ENCODE measurements around the gene ELOVL3. TPM values are rescaled to one million over a fixed set of nuclear protein-coding genes. Genes with fewer than 3 reads are reported as not detected.

The ELOVL3 gene, protein sequence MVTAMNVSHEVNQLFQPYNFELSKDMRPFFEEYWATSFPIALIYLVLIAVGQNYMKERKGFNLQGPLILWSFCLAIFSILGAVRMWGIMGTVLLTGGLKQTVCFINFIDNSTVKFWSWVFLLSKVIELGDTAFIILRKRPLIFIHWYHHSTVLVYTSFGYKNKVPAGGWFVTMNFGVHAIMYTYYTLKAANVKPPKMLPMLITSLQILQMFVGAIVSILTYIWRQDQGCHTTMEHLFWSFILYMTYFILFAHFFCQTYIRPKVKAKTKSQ
- 0.66 and 0.72 TPM in 2 replicates for total RNA-seq

DNA sequence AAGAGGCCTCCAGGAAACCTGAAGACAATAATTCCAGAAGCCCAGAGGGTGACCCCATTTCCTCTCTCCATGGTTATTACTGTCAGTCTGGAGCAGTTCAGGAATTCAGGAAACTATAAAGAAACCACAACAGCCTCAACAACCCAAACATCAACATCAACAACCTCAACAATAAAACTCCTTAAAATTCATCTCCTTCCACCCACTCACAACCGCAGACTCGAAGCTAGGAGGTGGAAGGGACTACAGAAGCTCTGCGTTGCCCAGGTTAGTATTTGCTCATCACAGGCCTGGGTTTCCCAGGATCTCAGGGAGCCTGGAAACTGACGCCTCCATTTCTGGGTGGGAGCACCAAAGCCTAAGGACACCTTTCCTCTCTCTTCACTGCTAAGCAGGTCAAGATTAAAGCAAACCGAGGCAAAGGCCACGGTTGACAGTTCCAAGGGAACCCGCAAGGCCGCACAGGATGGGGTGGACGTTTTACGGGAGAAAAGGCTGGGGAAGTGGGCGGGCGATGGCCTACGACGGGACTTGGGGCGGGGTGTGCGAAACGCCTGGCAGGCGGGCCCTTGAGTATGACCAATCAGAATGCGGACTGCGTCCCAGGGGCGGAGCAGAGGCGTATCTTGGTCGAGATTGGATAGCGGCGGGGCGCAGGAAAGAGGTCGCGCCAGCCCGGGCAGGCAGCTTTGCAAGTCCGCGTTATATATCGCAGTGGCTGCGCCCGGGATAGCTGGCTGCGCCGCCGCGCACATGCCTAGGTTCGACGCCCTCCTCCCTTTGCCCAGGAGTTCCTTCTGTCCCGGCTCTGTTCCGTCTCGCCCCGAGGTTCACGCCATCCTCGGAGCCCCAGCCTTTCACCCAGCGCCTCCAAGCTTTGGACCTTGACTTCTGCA is at the start of gene ELOVL3:
Gene ELOVL3, plus strand, starts transcription at position 654 of the 896 bp plus-strand sequence. CDS start 250 bp downstream, outside the sequence.

DNA sequence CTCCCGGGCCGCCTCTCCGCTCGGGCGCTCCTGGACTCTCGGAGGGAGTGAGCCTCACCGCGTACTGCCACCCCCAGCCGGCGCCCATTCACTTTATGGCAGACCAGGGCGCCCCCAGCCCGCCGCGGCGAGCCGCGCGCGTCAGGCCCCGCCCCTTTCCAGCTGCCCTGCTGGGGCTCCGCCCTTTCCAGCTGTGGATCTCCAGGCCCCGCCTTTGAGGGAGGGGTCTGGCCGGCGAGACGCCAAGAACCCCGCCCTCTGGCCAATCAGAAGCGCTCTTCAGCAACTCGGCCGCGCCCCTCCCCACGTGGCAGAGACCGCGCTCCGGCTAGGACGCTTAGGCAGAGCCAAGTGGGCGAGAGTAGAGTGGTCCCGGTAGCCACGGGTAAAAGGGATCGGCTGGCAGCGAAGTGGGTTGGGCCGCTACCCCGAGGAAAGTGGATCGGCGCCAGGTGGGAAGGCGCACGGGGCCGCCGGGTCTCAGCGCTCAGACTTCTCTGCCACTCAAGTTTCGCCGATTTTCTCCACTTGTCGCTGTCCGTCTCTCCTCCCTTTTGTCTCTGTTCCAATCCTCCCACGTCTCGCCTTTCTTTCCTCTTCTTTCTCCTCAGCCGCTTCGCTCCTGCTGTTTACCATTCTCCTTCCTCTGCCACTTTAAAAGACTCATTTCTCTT is 15.5 kb downstream of the ELOVL3 start, which contains the start of gene PITX3:
Gene PITX3, minus strand, starts transcription at position 69 of the 674 bp plus-strand sequence. CDS start 9,432 bp downstream, outside the sequence.

DNA sequence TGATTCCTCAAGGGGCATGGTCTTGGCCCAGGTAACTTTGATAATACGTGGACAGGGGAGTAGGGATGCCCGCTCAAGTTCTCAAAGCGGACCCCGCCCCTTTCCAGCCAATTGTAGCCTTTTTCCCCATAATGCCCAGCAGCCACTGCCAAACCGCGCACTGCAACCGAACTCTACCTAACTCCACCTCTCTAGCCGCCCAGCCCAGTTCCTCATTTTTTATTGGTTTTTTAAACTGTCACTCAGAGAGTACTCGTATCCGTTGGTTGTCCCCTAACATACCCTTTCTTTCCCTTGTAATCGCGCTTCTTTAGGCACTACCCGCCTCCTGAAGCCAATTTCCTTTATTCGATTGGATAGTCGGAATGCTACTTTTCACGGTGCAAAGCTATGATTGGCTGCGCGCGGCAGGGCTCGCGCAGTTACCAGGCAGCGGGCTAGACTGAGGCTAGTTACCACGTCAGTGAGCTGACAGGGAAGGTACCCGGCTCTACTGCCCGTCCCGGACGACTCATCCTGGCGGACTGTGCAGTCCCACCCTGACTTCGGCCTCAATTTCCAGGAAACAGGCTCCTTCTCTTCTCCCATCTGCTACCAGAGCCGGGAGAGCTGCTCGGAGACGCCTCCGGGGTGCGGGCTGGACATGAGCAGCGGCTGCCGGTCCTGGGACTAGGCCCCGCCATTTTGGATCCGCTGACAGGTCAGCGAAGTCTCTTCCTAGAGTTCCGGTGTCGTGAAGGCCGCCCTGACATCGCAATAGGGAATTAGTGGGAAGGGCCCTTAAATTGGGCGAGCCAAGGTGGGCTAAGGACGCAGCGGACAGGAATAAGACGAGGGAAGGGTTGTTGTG is 19.2 kb downstream of the ELOVL3 start, which contains the start of gene GBF1:
Gene GBF1, plus strand, starts transcription at position 451 of the 850 bp plus-strand sequence. CDS start 13,407 bp downstream, outside the sequence.

Other genes with a start within 250 kb of the ELOVL3 start
- 9.2 and 10.5 TPM in 2 replicates for gene ARMH3, start 170.1 kb upstream of the ELOVL3 start, total RNA-seq
- 26.9 and 38.9 TPM in 2 replicates for gene HPS6, start 160.9 kb upstream of the ELOVL3 start, total RNA-seq
- 55.8 and 72.9 TPM in 2 replicates for gene LDB1, start 105.9 kb upstream of the ELOVL3 start, total RNA-seq
- 22.1 and 34.4 TPM in 2 replicates for gene PPRC1, start 93.3 kb upstream of the ELOVL3 start, total RNA-seq
- gene NOLC1, start 73.9 kb upstream of the ELOVL3 start, total RNA-seq, result 46.5 and 56.2 TPM in 2 replicates
- gene PITX3, start 15.2 kb downstream of the ELOVL3 start, total RNA-seq, result not detected in 2 replicates
- 46.0 and 74.6 TPM in 2 replicates for gene GBF1, start 19.2 kb downstream of the ELOVL3 start, total RNA-seq
- 30.4 and 45.1 TPM in 2 replicates for gene NFKB2, start 169.4 kb downstream of the ELOVL3 start, total RNA-seq
- 1.1 and 2.3 TPM in 2 replicates for gene PSD, start 192.5 kb downstream of the ELOVL3 start, total RNA-seq
- 5.7 and 15.8 TPM in 2 replicates for gene FBXL15, start 194.5 kb downstream of the ELOVL3 start, total RNA-seq
- 26.9 and 51.2 TPM in 2 replicates for gene CUEDC2, start 206.3 kb downstream of the ELOVL3 start, total RNA-seq
- not detected in 2 replicates for gene C10orf95, start 225.2 kb downstream of the ELOVL3 start, total RNA-seq

Measured in placental pericyte (primary cell).